GM21447 (cell line): ENCODE results near the gene CRACR2A.

Experiments used
- ATAC-seq: cut with Tn5 transposase; IDR thresholded peaks from one replicate; pipeline ENCODE4 v1.9.1; 2021; ENCODE audit not compliant: unreplicated experiment

CRACR2A gene

DNA sequence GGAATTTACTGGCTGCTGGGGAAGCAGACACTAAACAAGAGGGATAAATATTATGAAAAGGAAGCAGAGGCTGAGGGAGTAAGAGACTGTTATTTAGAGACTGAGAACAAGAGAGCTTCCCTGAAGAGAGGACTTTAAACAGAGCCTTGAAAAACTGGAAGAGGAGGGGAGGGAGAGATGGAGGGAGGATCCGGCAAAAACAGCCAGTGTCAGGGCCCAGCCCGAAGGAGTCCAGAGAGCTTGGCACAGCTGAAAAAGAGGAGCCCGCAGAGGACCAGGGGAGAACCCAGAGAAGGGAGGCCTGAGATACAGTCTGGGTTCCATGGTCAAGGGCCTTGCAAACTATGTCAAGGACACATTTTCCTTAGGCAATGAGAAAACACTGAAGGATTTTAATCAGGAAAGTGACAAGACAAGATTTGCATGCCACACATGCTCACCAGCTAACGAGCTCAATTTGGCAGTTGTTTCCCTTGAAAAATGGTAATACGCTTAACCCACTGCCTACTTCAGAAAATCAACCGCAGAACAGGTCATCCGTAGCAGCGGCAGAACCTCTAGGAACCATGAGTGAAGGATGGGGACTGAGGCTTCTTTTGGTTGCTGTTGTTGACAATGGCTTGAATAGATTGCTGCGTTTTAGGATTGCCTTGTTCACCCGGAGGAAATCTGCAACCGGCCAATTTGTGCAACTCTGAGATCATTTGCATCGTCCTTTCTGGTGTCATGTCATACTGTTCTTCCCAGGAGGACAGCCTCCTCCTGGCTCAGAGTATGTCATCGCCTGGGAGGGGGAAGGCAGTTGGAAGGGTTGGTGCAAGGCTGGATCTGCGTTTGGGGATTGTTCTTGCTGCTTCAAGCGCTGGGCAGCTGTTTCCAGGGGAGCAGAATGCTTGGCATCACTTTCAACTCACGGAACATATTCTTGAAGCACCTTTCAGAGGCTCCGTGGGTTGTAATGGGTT lies 153.7 kb downstream of the CRACR2A start:
- no peak for ATAC-seq

DNA sequence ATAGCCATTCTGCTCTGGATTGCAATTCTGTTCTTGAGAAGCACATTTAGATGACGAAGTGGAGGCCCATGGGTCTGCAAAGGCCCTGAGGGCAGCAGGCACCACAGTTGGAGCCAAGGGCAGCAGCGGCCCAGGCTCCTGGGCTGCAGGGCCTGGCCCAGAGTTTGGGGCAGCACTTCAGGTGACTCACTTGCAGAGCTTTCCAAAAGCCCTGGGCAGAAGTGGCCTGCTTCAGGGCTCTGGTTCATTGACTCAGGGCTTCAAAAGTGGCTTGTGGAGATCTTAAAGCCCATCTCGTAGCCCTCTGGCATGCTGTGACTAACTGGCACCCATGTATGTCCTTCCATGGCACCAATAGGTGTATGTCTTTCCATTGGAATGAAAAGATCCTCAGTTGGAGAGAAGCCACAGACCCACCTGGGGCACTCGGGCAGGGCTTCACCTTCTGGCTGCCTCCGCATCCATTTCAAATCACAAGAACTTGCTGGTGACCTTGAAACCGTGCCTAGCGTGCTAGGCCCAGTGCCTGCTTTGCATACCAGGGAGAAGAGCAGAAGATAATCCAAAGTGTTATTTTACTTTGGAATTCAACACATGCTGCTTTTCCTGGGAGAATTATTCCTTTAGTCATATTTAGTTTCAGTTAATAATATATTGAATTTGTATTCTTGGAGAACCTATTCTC lies 155.2 kb downstream of the CRACR2A start:
- ATAC-seq = no peak

- no peak for ATAC-seq
These were observed 156.1 kb downstream of the CRACR2A start for GRCh38 chr12:3596703-3597415.

- no peak for ATAC-seq
These were observed 157.2 kb downstream of the CRACR2A start for GRCh38 chr12:3595721-3596120.

DNA sequence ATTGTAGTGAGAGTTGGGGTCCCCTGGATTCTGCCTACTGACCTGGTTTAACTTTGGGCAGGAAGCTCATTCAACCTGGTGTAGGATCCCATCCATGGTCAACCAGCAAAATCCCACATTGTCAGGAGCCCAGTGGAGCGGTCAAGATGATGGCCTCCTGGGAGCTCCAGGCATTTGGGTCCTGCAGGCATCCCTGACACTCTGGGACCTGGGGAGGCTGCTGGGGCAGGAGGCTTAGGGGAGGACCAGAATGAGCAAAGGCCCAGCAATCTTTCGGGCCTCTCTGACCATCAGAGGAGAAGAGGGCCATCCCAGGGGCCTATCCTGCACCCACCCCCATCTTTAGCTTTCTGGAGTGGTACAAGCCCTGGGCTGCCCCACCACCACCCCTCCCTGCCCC lies 157.9 kb downstream of the CRACR2A start:
- ATAC-seq = no peak

- no peak for ATAC-seq
These were observed 158.9 kb downstream of the CRACR2A start for GRCh38 chr12:3593906-3594483.

- ATAC-seq = no peak
These were observed 159.9 kb downstream of the CRACR2A start for GRCh38 chr12:3592856-3593625.

- ATAC-seq = no peak
These were observed 163.2 kb downstream of the CRACR2A start for GRCh38 chr12:3589745-3590144.

- ATAC-seq = no peak
These were observed 165.4 kb downstream of the CRACR2A start for GRCh38 chr12:3587402-3588013.

- no peak for ATAC-seq
These were observed 169.1 kb downstream of the CRACR2A start for GRCh38 chr12:3583656-3584334.

- ATAC-seq = no peak
These were observed 172.7 kb downstream of the CRACR2A start for GRCh38 chr12:3580094-3580749.

GRCh38 chr12:3579446-3580093 lies 173.3 kb downstream of the CRACR2A start:
- no peak for ATAC-seq

- ATAC-seq = no peak
These were observed 174.4 kb downstream of the CRACR2A start for GRCh38 chr12:3578557-3578956.

DNA sequence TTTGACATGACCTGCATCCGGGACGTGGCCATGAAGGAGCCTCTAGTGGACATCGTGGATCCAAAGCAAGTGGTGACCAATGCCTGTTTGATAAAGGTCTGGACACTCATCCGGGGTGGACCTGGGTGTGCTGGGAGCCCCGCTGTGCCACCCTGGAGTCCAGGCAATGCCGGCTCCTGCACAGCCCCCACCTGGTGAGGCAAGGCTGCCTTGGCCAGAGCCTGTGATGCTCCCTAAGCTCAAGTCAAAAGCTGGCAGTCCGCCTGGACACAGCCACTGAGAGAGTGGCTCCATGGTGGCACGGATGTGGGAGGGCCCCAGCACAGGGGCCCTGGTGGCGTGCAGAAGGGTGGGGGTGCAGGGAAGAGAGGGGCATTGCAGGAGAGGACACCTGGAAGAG lies 176.0 kb downstream of the CRACR2A start:
- no peak for ATAC-seq

- no peak for ATAC-seq
These were observed 177.9 kb downstream of the CRACR2A start for GRCh38 chr12:3574986-3575385.

GRCh38 chr12:3572560-3572959 lies 180.3 kb downstream of the CRACR2A start:
- no peak for ATAC-seq

DNA sequence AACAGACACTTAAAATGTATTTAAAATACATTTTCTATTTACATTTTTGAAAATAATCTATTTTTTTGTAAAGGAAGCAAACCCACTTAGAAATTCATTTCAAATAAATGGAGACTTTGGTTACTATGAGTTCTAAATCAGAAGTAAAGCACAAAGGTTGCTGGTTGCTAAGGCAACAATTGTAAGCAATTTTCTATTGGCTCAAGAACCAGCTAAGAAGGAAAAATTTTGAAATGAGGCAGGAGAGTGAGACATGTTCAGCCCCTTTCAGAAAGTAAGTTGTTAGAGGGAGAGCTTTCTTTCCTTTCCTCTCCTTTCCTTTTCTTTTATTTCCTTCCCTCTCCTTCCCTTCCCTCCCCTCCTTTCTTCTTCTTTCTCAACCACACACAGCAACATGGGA lies 181.2 kb downstream of the CRACR2A start:
- ATAC-seq = no peak

DNA sequence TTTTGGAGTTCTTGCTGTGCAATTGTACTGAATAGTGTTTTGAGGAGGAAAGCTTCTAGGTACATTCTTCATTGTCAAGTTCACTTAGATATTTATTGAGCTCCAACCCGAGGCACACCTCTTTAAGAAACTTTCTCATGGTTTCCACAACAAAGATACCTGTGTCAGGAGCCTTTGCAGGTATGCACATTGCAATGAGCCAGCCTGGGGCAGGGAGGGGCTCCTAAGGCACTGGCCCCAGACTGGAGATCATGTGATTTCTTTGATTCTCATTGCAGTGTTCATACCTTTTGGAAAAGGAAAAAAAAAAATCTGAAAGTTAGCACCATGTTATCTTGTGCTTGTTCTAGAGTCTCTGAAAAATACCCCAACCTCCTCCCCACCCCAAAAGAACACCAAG lies 181.6 kb downstream of the CRACR2A start:
- ATAC-seq = no peak
